ENCODE results near the gene C8G.

Gene C8G

GRCh38 chr9:136920069-136920468, 25.0 kb upstream of the C8G start:
- DNase-seq (ENCODE audit: low read depth in 1 of 2, low spot score in 1 of 2): no peak

DNA sequence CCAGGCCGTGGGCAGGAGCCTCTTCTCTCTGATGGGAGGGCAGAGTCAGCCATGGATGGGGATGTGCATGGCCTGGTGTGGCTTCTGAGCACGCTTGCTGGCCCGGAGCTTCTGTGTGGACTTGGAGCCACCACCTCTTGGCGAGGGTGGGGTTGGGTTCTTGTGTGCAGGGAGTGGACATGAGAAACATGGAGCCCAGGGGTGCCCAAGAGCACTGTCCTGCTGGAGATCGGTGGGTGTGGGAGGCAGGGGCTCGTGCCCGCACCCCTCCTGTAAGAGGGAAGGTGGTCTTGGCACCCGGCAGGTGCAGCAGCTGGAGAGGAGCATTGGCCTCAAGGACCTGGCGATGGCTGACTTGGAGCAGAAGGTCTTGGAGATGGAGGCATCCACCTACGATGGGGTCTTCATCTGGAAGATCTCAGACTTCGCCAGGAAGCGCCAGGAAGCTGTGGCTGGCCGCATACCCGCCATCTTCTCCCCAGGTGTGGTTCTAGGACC, 24.3 kb upstream of the C8G start:
- DNase-seq (ENCODE audit: low read depth in 1 of 2, low spot score in 1 of 2): no peak

DNA sequence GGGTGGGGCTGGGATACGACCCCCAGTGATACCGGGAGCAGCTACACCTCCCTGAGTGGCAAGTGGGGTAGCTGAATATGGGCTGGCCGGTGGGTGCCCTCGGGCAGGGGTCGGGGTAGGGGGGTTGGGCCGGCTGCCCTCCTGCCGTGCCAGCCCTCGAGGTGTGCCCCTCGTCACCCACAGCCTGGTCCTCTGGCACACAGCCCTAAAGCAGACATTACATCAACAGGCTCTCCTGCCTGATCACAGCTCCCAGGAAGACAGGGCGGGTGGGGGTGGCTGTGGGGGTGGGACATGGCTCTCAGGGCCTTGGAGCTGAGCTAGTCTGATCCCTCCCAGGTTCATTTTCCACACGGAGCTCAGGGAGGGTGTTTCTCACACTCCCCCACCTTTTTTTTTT, 23.7 kb upstream of the C8G start:
- DNase-seq (ENCODE audit: low read depth in 1 of 2, low spot score in 1 of 2): no peak

DNA sequence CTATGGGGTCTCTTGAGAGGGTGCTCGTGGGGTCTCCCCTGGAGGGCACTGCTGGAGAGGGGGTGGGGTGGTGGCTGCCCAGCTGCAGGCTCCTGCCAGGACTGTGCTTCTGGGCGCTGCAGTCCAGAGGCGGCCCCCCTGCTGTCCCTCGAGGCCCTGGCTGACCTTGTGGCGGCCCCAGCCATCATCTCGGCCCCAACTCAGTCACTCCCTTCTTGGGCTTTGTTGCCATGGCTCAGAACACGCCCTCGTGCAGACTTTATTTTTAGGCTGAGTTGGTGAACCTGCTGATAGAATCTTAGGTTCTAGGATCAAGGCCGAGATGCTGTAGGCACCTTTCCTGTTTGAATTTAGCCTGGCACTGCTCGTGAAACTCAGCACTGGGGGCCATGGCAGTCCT, 23.3 kb upstream of the C8G start:
- DNase-seq (ENCODE audit: low read depth in 1 of 2, low spot score in 1 of 2): no peak

DNA sequence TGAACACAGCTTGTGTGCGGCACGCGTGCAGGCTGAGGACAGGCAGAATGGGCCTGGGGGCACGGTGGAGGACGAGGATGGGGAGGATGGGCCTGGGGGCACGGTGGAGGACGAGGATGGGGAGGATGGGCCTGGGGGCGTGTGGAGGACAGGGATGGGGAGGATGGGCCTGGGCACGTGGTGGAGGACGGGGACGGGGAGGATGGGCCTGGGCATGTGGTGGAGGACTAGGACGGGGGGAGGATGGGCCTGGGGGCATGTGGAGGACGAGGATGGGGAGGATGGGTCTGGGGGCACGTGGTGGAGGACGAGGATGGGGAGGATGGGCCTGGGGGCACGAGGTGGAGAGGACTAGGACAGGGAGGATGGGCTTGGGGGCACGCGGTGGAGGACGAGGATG, 22.5 kb upstream of the C8G start:
- no peak for DNase-seq (ENCODE audit: low read depth in 1 of 2, low spot score in 1 of 2)

GRCh38 chr9:136923881-136924280, 21.2 kb upstream of the C8G start:
- no peak for DNase-seq (ENCODE audit: low read depth in 1 of 2, low spot score in 1 of 2)

GRCh38 chr9:136925414-136926153, 19.5 kb upstream of the C8G start:
- no peak for DNase-seq (ENCODE audit: low read depth in 1 of 2, low spot score in 1 of 2)

DNA sequence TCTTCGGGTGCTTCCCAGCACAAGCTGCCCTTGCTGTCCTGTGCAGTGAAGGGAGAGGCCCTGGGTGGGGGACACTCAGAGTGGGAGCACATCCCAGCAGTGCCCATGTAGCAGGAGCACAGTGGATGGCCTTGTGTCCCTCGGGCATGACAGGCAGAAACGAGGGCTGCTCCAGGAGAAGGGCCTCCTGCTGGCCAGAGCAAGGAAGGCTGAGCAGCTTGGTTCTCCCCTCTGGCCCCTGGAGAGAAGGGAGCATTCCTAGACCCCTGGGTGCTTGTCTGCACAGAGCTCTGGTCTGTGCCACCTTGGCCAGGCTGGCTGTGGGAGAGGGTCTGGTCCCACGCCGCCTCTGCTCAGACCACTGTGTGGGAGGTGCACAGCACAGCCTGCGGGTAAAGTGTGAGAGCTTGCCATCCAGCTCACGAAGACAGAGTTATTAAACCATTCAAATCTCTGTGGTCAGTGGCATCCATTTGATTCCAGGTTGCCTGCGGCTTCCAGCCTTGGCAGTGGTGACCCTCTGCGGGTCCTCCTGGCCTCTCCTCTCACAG, 18.8 kb upstream of the C8G start:
- no peak for DNase-seq (ENCODE audit: low read depth in 1 of 2, low spot score in 1 of 2)

GRCh38 chr9:136926749-136927148, 18.3 kb upstream of the C8G start:
- no peak for DNase-seq (ENCODE audit: low read depth in 1 of 2, low spot score in 1 of 2)

DNA sequence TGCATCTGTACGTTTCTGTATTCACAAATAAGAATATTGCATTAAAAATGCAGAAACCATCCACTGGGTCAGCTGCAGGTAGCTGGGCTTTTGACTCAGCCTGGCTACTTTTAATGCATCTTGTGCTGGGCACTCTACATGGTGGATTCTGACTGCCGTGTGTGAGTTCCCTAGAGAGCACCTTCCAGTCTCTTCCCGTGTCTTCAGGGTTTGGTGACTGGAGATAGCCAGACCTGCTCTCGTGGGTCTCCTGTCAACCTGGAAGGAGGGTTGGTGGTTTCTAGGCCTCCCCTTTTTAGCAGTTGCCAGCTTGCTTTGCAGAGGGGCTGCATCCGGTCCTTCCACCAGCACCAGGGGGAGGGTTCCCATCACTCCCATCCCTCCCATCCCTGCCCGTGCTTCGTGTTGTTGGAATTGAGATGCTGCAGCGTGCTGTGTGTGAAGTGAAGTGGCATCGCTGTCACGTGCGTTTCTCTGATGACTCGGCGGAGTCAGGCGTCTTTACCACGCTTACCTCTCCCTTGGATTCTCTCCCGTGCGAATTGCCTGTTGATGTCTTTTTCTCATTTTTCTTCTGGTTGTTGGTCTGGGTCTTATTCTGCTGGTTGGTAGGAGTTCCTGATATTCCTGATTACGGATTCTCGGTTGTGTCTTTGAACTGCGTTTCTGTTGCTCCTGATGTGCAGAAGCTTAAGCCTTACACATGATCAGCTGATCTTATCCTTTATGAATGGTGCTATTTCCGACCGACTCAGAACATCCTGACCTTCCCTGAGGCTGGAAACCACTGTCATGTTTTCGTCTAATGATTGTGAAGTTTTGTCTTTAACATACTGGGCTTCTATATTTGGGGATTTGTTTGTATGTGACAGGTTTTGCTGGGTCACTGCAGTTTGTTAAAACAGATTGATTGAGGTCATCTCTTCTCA, 17.4 kb upstream of the C8G start:
- DNase-seq (ENCODE audit: low read depth in 1 of 2, low spot score in 1 of 2): no peak

- DNase-seq (ENCODE audit: low read depth in 1 of 2, low spot score in 1 of 2): no peak
Observed at GRCh38 chr9:136928591-136928990, 16.5 kb upstream of the C8G start.

GRCh38 chr9:136930014-136930413, 15.0 kb upstream of the C8G start:
- DNase-seq (ENCODE audit: low read depth in 1 of 2, low spot score in 1 of 2): no peak

GRCh38 chr9:136931611-136932130, 13.4 kb upstream of the C8G start:
- DNase-seq (ENCODE audit: low read depth in 1 of 2, low spot score in 1 of 2): no peak

- DNase-seq (ENCODE audit: low read depth in 1 of 2, low spot score in 1 of 2): no peak
Observed at GRCh38 chr9:136934277-136934676, 10.8 kb upstream of the C8G start.

DNA sequence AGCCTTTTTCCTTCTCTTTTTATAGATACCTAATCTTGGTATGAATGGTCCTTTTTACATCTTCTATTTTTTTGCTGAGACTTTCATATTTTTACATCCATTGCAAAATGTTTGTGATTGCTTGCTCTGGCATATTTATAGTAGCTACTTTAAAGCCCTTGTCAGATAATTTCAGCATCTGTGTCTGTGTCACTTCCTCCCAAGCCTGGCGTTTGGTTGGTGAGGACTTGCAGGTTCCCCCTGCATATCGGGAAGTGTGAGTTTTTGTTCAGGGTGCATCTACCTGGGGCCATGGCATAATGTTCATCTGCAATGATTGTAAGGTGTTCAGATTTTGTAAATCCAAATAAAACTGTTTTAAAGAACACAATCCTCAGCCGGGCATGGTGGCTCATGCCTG, 9.4 kb upstream of the C8G start:
- no peak for DNase-seq (ENCODE audit: low read depth in 1 of 2, low spot score in 1 of 2)

DNA sequence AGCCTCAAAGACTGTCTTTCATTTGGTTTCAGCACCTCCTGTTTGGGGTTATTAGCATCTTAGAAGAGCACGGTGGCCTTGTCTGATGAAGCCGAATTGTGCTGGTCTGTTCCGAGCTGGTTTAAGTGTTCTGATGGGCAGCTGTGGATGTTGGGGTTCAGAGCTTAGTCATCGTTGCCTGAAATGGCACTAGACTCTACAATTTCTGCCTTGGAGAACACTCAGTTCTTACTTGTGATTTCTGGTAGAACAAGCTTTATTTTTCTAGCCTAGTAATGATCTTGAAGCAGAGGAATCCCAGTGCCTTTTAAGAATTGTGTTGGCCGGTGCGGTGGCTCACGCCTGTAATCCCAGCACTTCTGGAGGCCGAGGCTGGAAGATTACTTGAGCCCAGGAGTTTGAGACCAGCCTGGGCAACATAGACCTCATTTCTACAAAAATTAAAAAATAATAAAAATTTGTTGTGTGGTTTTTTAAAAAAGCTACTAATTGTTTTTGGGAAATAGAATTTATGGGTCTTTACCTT, 8.3 kb upstream of the C8G start:
- no peak for DNase-seq (ENCODE audit: low read depth in 1 of 2, low spot score in 1 of 2)

GRCh38 chr9:136937186-136938001, 7.6 kb upstream of the C8G start:
- no peak for DNase-seq (ENCODE audit: low read depth in 1 of 2, low spot score in 1 of 2)

GRCh38 chr9:136939431-136939995, 5.5 kb upstream of the C8G start:
- DNase-seq (ENCODE audit: low read depth in 1 of 2, low spot score in 1 of 2): no peak

GRCh38 chr9:136939996-136940525, 5.0 kb upstream of the C8G start:
- DNase-seq (ENCODE audit: low read depth in 1 of 2, low spot score in 1 of 2): no peak

Data from activated CD4-positive, alpha-beta T cell treated with anti-CD3 and anti-CD28 coated beads, Interleukin-2, amount 50 U/mL, for 24 hours (primary cell).